HG03175 (cell line): ENCODE results near the gene PVALEF.

Experiments
- ATAC-seq: cut with Tn5 transposase; IDR thresholded peaks from one replicate; pipeline ENCODE4 v1.9.1; 2021; ENCODE audit warnings: mild to moderate bottlenecking, moderate library complexity; ENCODE audit not compliant: unreplicated experiment

Gene PVALEF

GRCh38 chr17:81179861-81180260 is 14.6 kb downstream of the PVALEF start:
- ATAC-seq = no peak

- no peak for ATAC-seq
Observed at GRCh38 chr17:81180836-81181810, 15.8 kb downstream of the PVALEF start.

- no peak for ATAC-seq
Observed at GRCh38 chr17:81181811-81182185, 16.5 kb downstream of the PVALEF start.

GRCh38 chr17:81182596-81182995 is 17.3 kb downstream of the PVALEF start:
- no peak for ATAC-seq

- no peak for ATAC-seq
Observed at GRCh38 chr17:81183316-81183715, 18.0 kb downstream of the PVALEF start.

- no peak for ATAC-seq
Observed at GRCh38 chr17:81183807-81184206, 18.5 kb downstream of the PVALEF start.

GRCh38 chr17:81184555-81184954 is 19.2 kb downstream of the PVALEF start:
- ATAC-seq = no peak

GRCh38 chr17:81186203-81186602 is 20.9 kb downstream of the PVALEF start:
- no peak for ATAC-seq

GRCh38 chr17:81187120-81187519 is 21.8 kb downstream of the PVALEF start:
- no peak for ATAC-seq

- no peak for ATAC-seq
Observed at GRCh38 chr17:81187586-81188490, 22.5 kb downstream of the PVALEF start.

GRCh38 chr17:81188491-81188840 is 23.2 kb downstream of the PVALEF start:
- no peak for ATAC-seq

- no peak for ATAC-seq
Observed at GRCh38 chr17:81189016-81189415, 23.7 kb downstream of the PVALEF start.

GRCh38 chr17:81189670-81190530 is 24.6 kb downstream of the PVALEF start:
- ATAC-seq = no peak

- ATAC-seq = no peak
Observed at GRCh38 chr17:81190591-81190990, 25.3 kb downstream of the PVALEF start.

- ATAC-seq = no peak
Observed at GRCh38 chr17:81191116-81191515, 25.8 kb downstream of the PVALEF start.

- ATAC-seq = no peak
Observed at GRCh38 chr17:81191646-81192045, 26.3 kb downstream of the PVALEF start.

- ATAC-seq = no peak
Observed at GRCh38 chr17:81192386-81193050, 27.2 kb downstream of the PVALEF start.

GRCh38 chr17:81193051-81193410 is 27.7 kb downstream of the PVALEF start:
- no peak for ATAC-seq

GRCh38 chr17:81193470-81194224 is 28.3 kb downstream of the PVALEF start:
- ATAC-seq = no peak
